CD14-positive monocyte (primary cell): Measurements from ENCODE around the gene ZNF133. TPM values are rescaled to one million over a fixed set of nuclear protein-coding genes. Genes with fewer than 3 reads are reported as not detected.

Experiments used
- DNase-seq, 3 donors: peaks; one replicate each; pipeline ENCODE4 v3.0.0-alpha.2; 2011 to 2022
- H2AFZ ChIP-seq: 2 replicates; pipeline ENCODE4 v1.6.0; 2012; ENCODE audit warnings: mild to moderate bottlenecking, low read depth, low read length, inconsistent platforms; ENCODE audit not compliant: insufficient read depth, poor library complexity, severe bottlenecking
- H3K27ac ChIP-seq, 2 donors: 1 replicate in 1 of 2; 2 replicates in 1 of 2; pipeline ENCODE4 v1.5.1; 2012 to 2013; ENCODE audit warnings: low read length in 2 of 2, control low read depth in 1 of 2, inconsistent platforms in 1 of 2, low read depth in 1 of 2, mild to moderate bottlenecking in 1 of 2
- H3K27me3 ChIP-seq, 2 donors: one replicate each; pipeline versions ENCODE4 v1.6.0 to v1.6.1; 2011 to 2013; ENCODE audit warnings: low read length in 2 of 2; ENCODE audit not compliant: control insufficient read depth in 2 of 2, insufficient read depth in 2 of 2
- H3K36me3 ChIP-seq, 2 donors: replicated peaks in 1 of 2; 1 replicate in 1 of 2; 2 replicates in 1 of 2; pipeline versions ENCODE4 v1.5.1 to v1.6.1; 2012 to 2013; ENCODE audit warnings: low read length in 2 of 2, control low read depth in 1 of 2, inconsistent platforms in 1 of 2, mild to moderate bottlenecking in 1 of 2; ENCODE audit not compliant: insufficient read depth in 2 of 2, control insufficient read depth in 1 of 2
- H3K4me1 ChIP-seq, 2 donors: 1 replicate in 1 of 2; 2 replicates in 1 of 2; pipeline versions ENCODE4 v1.5.1 to v1.6.1; 2012 to 2013; ENCODE audit warnings: low read length in 2 of 2, control low read depth in 1 of 2, inconsistent platforms in 1 of 2, mild to moderate bottlenecking in 1 of 2, moderate library complexity in 1 of 2; ENCODE audit not compliant: insufficient read depth in 2 of 2, control insufficient read depth in 1 of 2
- H3K4me2 ChIP-seq: replicated peaks from 2 replicates; pipeline ENCODE3; 2012; ENCODE audit warnings: low read length, moderate library complexity, mild to moderate bottlenecking; ENCODE audit not compliant: poor library complexity, severe bottlenecking; ENCODE audit errors: extremely low read depth
- H3K4me3 ChIP-seq, 3 experiments: fragments of 200-600 bp in 1 of 3; sonication (generic) in 1 of 3; replicated peaks in 1 of 3; 1 replicate in 2 of 3; 2 replicates in 1 of 3; pipeline ENCODE4 v1.5.1; 2011 to 2013; ENCODE audit warnings: low read length in 3 of 3, mild to moderate bottlenecking in 3 of 3, control low read depth in 2 of 3, low read depth in 2 of 3, inconsistent platforms in 1 of 3, moderate library complexity in 1 of 3
- H3K79me2 ChIP-seq: 2 replicates; pipeline ENCODE4 v1.6.0; 2012; ENCODE audit warnings: mild to moderate bottlenecking, control low read depth, inconsistent platforms, low read length, moderate library complexity; ENCODE audit not compliant: insufficient read depth
- H3K9ac ChIP-seq: 2 replicates; pipeline ENCODE4 v1.6.0; 2017; ENCODE audit warnings: low read length, mild to moderate bottlenecking; ENCODE audit not compliant: insufficient read depth, poor library complexity, severe bottlenecking
- H3K9me3 ChIP-seq, 2 donors: replicated peaks in 1 of 2; 1 replicate in 1 of 2; 2 replicates in 1 of 2; pipeline versions ENCODE4 v1.5.1 to v1.6.1; 2012 to 2013; ENCODE audit warnings: low read length in 2 of 2, control low read depth in 1 of 2; ENCODE audit not compliant: control insufficient read depth in 1 of 2, insufficient read depth in 1 of 2
- H4K20me1 ChIP-seq: 2 replicates; pipeline ENCODE4 v1.6.0; 2012; ENCODE audit warnings: mild to moderate bottlenecking, low read length, control low read depth, moderate library complexity; ENCODE audit not compliant: insufficient read depth
- H3K27ac Mint-ChIP-seq, 7 donors: one replicate each; pipeline ENCODE4 v1.8.0; 2020; ENCODE audit warnings: mild to moderate bottlenecking in 7 of 7, mixed read lengths in 7 of 7, moderate library complexity in 6 of 7, inconsistent platforms in 2 of 7
- H3K27me3 Mint-ChIP-seq, 3 donors: one replicate each; pipeline ENCODE4 v1.8.0; 2021 to 2022; ENCODE audit warnings: low read depth in 3 of 3, mild to moderate bottlenecking in 3 of 3, mixed read lengths in 3 of 3, moderate library complexity in 3 of 3, inconsistent platforms in 1 of 3
- H3K36me3 Mint-ChIP-seq, 2 donors: one replicate each; pipeline ENCODE4 v1.8.0; 2020; ENCODE audit warnings: mixed read lengths in 2 of 2, inconsistent platforms in 1 of 2, mild to moderate bottlenecking in 1 of 2
- H3K4me1 Mint-ChIP-seq: one replicate; pipeline ENCODE4 v1.8.0; 2020; ENCODE audit warnings: mild to moderate bottlenecking, mixed read lengths
- H3K4me3 Mint-ChIP-seq, 2 donors: one replicate each; pipeline ENCODE4 v1.8.0; 2020; ENCODE audit warnings: mild to moderate bottlenecking in 2 of 2, mixed read lengths in 2 of 2, moderate library complexity in 1 of 2
- H3K9me3 Mint-ChIP-seq, 7 donors: one replicate each; pipeline ENCODE4 v1.8.0; 2020 to 2022; ENCODE audit warnings: mixed read lengths in 7 of 7, mild to moderate bottlenecking in 6 of 7, moderate library complexity in 6 of 7, inconsistent platforms in 2 of 7
- WGBS: methylation state at CpG from one replicate; pipeline ENCODE4 v1.1.5; 2013; ENCODE audit warnings: missing lambda C conversion rate; ENCODE audit not compliant: insufficient coverage; 5-methylcytosine and 5-hydroxymethylcytosine counted together
- intact Hi-C, 2 donors: fragments of 100-400 bp; cut with micrococcal nuclease; formaldehyde crosslinking; loops; one replicate each; pipeline versions ENCODE4 v1.15.0 to v1.15.1; 2023
- polyA plus RNA-seq, 3 donors: library from polyadenylated mRNA; depleted of rRNA in 1 of 3; unstranded in 2 of 3; stranded (reverse) in 1 of 3; fragments of 300-500 nt in 2 of 3; fragments of >200 nt in 1 of 3; fragmentation: Illumina TruSeq in 2 of 3; gene quantifications; 1 replicate in 2 of 3; 2 replicates in 1 of 3; pipeline ENCODE4 v1.2.3, GENCODE V29; 2012 to 2021
- TF ChIP-seq, protein P1 (sequence below): fragments of 200-600 bp; IDR thresholded peaks from one replicate; pipeline ENCODE4 v1.8.0; 2022; ENCODE audit warnings: antibody characterized with exemption, mild to moderate bottlenecking

Gene ZNF133
- polyA plus RNA-seq, 3 donors: 1.7 to 9.7 (median 3.4) TPM

DNA sequence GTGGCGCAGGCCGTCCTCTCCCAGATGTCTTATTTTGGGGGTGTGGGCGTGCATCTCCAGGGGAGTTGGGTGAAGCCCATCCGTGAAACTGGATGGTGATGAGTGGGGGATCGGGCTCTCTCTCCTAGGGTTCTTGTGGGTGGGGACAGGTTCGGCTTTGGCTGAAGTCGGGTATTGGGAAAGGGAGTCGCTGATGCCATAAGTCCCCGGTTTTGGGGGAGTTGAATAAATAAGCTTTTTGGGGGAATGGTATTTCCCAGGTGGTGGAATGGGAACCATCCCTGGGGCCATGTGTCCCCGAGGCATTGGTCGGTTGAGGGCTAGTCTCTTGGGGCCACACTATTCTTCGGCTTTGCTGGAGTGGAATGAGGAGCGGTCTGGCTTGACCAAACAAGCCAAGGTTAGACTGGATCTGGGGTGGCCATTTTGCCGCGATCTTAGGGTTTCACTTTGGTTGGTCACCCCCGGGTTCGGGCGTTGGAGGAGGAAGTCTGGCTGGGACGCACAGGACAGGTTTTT is 481 bp downstream of the ZNF133 start:
- Histone ChIP-seq H3K36me3 (peaks cover 0 to 20% of the 10 kb centered on the region in 2 donors), H3K9ac (peak overlapping the region; percentile 90), H3K79me2 (peaks cover 21% of the 10 kb centered on the region), H3K4me1 (peaks cover 11 to 16% of the 10 kb centered on the region in 2 donors), H4K20me1 (no peaks in the 10 kb centered on the region), H3K4me3 (peak overlapping the region; percentile 71 to 89 (median 86)), H3K9me3 (peaks cover 9 to 25% of the 10 kb centered on the region in 2 donors), H2AFZ (peak overlapping the region; percentile 94), H3K27me3 (peaks cover 0 to 7% of the 10 kb centered on the region in 2 donors), H3K27ac (peak overlapping the region; percentile 74 to 98), H3K4me2 (peak overlapping the region; percentile 88)
- Mint-ChIP-seq H3K27ac (peak overlapping the region; percentile 37 to 100 (median 99)), H3K36me3 (peaks cover 22 to 23% of the 10 kb centered on the region in 2 donors), H3K9me3 (peaks cover 18 to 30% (median 25%) of the 10 kb centered on the region in 7 donors), H3K27me3 (peaks cover 4 to 11% (median 9%) of the 10 kb centered on the region in 3 donors), H3K4me1 (peaks cover 16% of the 10 kb centered on the region), H3K4me3 (peak overlapping the region; percentile 96 to 98)
- peak in 1 of 3 donors; percentile 8 for DNase-seq
- intact Hi-C loops: loop anchor here (2.0 to 10.0 kb wide), 8 partner anchors 152 to 503 kb away; partner anchors contain the start of genes DTD1 (in 2 of the 2), KAT14 (in 2 of the 2), PET117 (in 2 of the 2) and DZANK1 (in 1 of the 2)
- TF ChIP-seq, protein P1, sequence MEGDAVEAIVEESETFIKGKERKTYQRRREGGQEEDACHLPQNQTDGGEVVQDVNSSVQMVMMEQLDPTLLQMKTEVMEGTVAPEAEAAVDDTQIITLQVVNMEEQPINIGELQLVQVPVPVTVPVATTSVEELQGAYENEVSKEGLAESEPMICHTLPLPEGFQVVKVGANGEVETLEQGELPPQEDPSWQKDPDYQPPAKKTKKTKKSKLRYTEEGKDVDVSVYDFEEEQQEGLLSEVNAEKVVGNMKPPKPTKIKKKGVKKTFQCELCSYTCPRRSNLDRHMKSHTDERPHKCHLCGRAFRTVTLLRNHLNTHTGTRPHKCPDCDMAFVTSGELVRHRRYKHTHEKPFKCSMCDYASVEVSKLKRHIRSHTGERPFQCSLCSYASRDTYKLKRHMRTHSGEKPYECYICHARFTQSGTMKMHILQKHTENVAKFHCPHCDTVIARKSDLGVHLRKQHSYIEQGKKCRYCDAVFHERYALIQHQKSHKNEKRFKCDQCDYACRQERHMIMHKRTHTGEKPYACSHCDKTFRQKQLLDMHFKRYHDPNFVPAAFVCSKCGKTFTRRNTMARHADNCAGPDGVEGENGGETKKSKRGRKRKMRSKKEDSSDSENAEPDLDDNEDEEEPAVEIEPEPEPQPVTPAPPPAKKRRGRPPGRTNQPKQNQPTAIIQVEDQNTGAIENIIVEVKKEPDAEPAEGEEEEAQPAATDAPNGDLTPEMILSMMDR: no peak
- WGBS: 17% methylated on average over 15 of the region's 19 CpGs

DNA sequence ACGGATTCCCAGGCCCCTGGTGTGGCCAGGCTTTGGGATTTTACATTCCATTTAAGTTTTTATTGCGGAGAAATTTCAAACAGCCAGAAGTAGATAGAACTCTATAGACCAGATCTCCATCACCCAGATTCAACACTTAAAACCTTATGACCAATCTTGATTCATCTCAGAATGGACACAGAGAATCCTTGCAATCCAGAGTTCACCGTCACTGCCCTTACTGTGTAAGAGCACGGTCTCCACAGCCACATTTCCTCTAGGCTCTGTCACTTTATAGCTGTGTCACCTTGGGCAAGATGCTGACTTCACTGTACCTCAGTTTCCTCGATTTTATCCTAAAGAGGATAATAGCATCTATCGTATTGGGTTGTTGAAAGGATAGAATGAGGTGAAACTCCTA is 979 bp downstream of the ZNF133 start:
- Histone ChIP-seq H2AFZ (peak overlapping the region; percentile 94), H3K27me3 (peaks cover 0 to 7% of the 10 kb centered on the region in 2 donors), H3K36me3 (peaks cover 0 to 20% of the 10 kb centered on the region in 2 donors), H3K4me1 (peaks cover 11 to 16% of the 10 kb centered on the region in 2 donors), H3K4me3 (peak overlapping the region; percentile 71 to 89 (median 86)), H3K79me2 (peaks cover 21% of the 10 kb centered on the region), H3K4me2 (peak overlapping the region; percentile 88), H3K9me3 (peaks cover 7 to 22% of the 10 kb centered on the region in 2 donors), H3K9ac (no peak overlapping the region), H4K20me1 (no peaks in the 10 kb centered on the region), H3K27ac (no peak overlapping the region)
- TF ChIP-seq, protein P1: no peak
- Mint-ChIP-seq H3K4me3 (peak overlapping the region; percentile 96 to 98), H3K27me3 (peaks cover 2 to 11% (median 7%) of the 10 kb centered on the region in 3 donors), H3K4me1 (peaks cover 16% of the 10 kb centered on the region), H3K27ac (peak overlapping the region in 1 of 7 donors; percentile 99), H3K36me3 (peaks cover 25 to 28% of the 10 kb centered on the region in 2 donors), H3K9me3 (peaks cover 15 to 30% (median 24%) of the 10 kb centered on the region in 7 donors)
- intact Hi-C loops: loop anchor here (2.0 to 10.0 kb wide), 8 partner anchors 152 to 503 kb away; partner anchors contain the start of genes DTD1 (in 2 of the 2), KAT14 (in 2 of the 2), PET117 (in 2 of the 2) and DZANK1 (in 1 of the 2)
- DNase-seq: no peak
- WGBS: 75% methylated on average over 4 of the region's 6 CpGs
